ENCODE data around the gene EIF2S1.

Gene EIF2S1

DNA sequence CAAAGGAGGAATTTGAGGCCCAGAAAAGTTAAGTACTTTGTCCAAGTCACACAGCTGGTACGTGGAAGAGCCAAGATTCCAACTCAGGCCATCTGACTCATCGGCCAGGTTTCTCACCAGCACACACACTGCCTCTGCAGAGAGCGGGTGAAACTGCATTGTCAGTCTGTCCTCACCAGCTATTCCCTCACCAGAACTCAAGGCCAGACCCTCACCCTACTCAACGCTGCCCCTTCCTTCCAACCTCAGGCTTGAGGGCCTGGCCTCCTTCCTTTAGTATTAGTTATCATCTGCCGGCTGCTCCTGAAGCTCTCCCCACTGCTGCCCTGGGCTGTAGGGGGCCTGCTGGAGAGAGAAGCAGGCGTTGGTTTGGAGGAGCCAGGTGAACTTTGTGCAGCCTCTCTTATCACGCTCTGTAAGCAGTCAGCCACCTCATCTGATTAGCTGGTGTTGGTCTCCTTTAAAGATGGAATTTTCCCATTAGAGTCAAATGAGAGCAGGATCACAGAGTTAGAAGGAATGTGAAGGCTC lies 68.4 kb downstream of the EIF2S1 start:
- Histone ChIP-seq H3K9ac (ENCODE audit: low read length) (no peak overlapping the region), H2AK5ac (ENCODE audit: low read length, severe bottlenecking) (no peak overlapping the region), H2BK5ac (ENCODE audit: low read depth, low read length, poor library complexity, severe bottlenecking) (no peak overlapping the region), H4K91ac (ENCODE audit: low read length) (no peak overlapping the region), H2BK15ac (ENCODE audit: low read depth, poor library complexity, severe bottlenecking) (no peak overlapping the region), H2BK12ac (ENCODE audit: low read length in 2 of 2) (no peak overlapping the region), H3K27me3 (ENCODE audit: control insufficient read depth in 1 of 2, insufficient read depth in 1 of 2, low read length in 2 of 2) (peaks cover 3 to 36% of the 10 kb centered on the region in 2 experiments), H3K4me1 (ENCODE audit: control insufficient read depth, insufficient read depth, low read depth, low read length) (peaks cover 10% of the 10 kb centered on the region), H4K8ac (ENCODE audit: low read length) (no peak overlapping the region), H3K79me1 (replicated peaks; ENCODE audit: low read length, poor library complexity, severe bottlenecking) (no peaks in the 10 kb centered on the region), H3K4ac (ENCODE audit: low read depth in 1 of 2, low read length in 2 of 2) (no peak overlapping the region), H3K4me2 (ENCODE audit: low read length, poor library complexity, severe bottlenecking) (no peak overlapping the region), H3K36me3 (ENCODE audit: control insufficient read depth in 1 of 2, insufficient read depth in 2 of 2, low read depth in 1 of 2, low read length in 2 of 2) (no peaks in the 10 kb centered on the region), H2BK120ac (ENCODE audit: low read depth, low read length) (no peak overlapping the region), H3K9me3 (ENCODE audit: control insufficient read depth, low read length) (no peaks in the 10 kb centered on the region), H3K18ac (ENCODE audit: low read depth in 1 of 2, low read length in 2 of 2) (no peak overlapping the region), H3K23ac (ENCODE audit: low read length in 2 of 2) (no peak overlapping the region), H3K4me3 (ENCODE audit: insufficient read depth in 1 of 2, low read depth in 1 of 2, low read length in 2 of 2) (no peak overlapping the region), H3K27ac (ENCODE audit: low read length, poor library complexity, severe bottlenecking) (no peak overlapping the region), H2AFZ (ENCODE audit: low read depth, low read length) (no peak overlapping the region), H3K14ac (ENCODE audit: low read length in 2 of 2) (no peak overlapping the region)
- peak; percentile 57 for DNase-seq
- 65% methylated on average over 6 of the region's 7 CpGs for WGBS

DNA sequence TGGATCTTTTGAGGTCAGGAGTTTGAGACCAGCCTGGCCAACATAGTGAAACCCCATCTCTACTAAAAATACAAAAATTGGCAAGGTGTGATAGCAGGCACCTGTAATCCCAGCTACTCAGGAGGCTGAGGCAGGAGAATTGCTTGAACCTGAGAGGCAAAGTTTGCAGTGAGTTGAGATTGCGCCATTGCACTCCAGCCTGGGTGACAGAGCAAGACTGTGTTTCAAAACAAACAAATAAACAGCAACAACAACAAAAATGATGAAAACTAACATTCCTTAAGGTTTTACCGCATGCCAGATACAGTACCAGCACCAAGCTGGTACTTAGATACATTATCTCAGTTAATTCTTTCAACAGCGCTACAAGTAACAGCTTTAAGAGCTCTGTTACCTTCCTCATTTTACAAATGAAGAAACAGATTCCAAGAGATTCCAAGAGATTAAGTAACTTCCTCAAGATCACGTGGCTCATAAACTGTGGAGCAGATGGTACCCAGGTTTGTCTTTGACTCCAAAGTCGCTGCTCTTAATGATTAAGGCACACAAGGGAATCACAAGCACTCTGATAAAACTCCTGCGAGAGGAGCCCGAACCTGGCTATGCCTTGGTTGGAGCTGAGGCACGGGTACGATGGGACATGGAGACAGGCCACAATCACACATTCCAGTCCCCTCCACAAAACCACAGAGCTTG lies 69.5 kb downstream of the EIF2S1 start:
- no peak overlapping the region for H3K4me2 ChIP-seq (ENCODE audit: low read length, poor library complexity, severe bottlenecking)
- H3K79me1 ChIP-seq (replicated peaks; ENCODE audit: low read length, poor library complexity, severe bottlenecking): no peaks in the 10 kb centered on the region
- H2BK12ac ChIP-seq (ENCODE audit: low read length in 2 of 2): no peak overlapping the region
- no peak overlapping the region for H2AK5ac ChIP-seq (ENCODE audit: low read length, severe bottlenecking)
- H2AFZ ChIP-seq (ENCODE audit: low read depth, low read length): no peak overlapping the region
- H3K14ac ChIP-seq (ENCODE audit: low read length in 2 of 2): no peak overlapping the region
- no peak overlapping the region for H3K4me3 ChIP-seq (ENCODE audit: insufficient read depth in 1 of 2, low read depth in 1 of 2, low read length in 2 of 2)
- no peak for DNase-seq
- H3K9me3 ChIP-seq (ENCODE audit: control insufficient read depth, low read length): no peaks in the 10 kb centered on the region
- no peak overlapping the region for H3K27ac ChIP-seq (ENCODE audit: low read length, poor library complexity, severe bottlenecking)
- peaks cover 10% of the 10 kb centered on the region for H3K4me1 ChIP-seq (ENCODE audit: control insufficient read depth, insufficient read depth, low read depth, low read length)
- no peak overlapping the region for H2BK120ac ChIP-seq (ENCODE audit: low read depth, low read length)
- no peaks in the 10 kb centered on the region for H3K36me3 ChIP-seq (ENCODE audit: control insufficient read depth in 1 of 2, insufficient read depth in 2 of 2, low read depth in 1 of 2, low read length in 2 of 2)
- peaks cover 7 to 41% of the 10 kb centered on the region in 2 experiments for H3K27me3 ChIP-seq (ENCODE audit: control insufficient read depth in 1 of 2, insufficient read depth in 1 of 2, low read length in 2 of 2)
- H2BK15ac ChIP-seq (ENCODE audit: low read depth, poor library complexity, severe bottlenecking): no peak overlapping the region
- H4K8ac ChIP-seq (ENCODE audit: low read length): no peak overlapping the region
- H2BK5ac ChIP-seq (ENCODE audit: low read depth, low read length, poor library complexity, severe bottlenecking): no peak overlapping the region
- no peak overlapping the region for H4K91ac ChIP-seq (ENCODE audit: low read length)
- H3K9ac ChIP-seq (ENCODE audit: low read length): no peak overlapping the region
- H3K4ac ChIP-seq (ENCODE audit: low read depth in 1 of 2, low read length in 2 of 2): no peak overlapping the region
- H3K18ac ChIP-seq (ENCODE audit: low read depth in 1 of 2, low read length in 2 of 2): no peak overlapping the region
- no peak overlapping the region for H3K23ac ChIP-seq (ENCODE audit: low read length in 2 of 2)
- 84% methylated on average over 9 of the region's 9 CpGs for WGBS

DNA sequence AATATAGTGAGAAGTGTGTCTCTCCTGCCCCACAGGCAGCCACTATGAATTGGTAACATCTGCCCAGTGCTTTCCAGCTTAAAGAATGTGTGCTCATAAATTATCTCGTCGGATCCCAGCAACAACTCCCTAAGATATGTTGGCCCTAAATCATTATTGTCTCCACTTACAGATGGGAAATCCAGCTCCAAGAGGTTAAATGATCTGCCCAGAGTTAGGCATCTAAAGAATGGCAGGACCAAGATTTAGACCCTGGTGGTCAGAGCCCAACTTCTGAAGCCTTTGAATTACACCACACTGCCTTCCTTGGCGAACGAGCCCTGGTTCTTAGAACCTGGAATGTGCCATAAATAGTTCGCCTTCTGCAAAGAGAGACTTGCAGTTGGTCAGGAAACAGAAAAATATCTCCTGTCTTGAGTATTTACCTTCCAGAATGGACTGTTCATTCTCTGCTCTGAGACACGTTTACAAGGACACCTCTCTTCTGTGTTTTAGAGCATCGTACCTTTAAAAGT lies 72.0 kb downstream of the EIF2S1 start:
- Histone ChIP-seq H3K23ac (ENCODE audit: low read length in 2 of 2) (no peak overlapping the region), H3K14ac (ENCODE audit: low read length in 2 of 2) (no peak overlapping the region), H2BK5ac (ENCODE audit: low read depth, low read length, poor library complexity, severe bottlenecking) (no peak overlapping the region), H3K36me3 (ENCODE audit: control insufficient read depth in 1 of 2, insufficient read depth in 2 of 2, low read depth in 1 of 2, low read length in 2 of 2) (no peaks in the 10 kb centered on the region), H3K9ac (ENCODE audit: low read length) (no peak overlapping the region), H3K9me3 (ENCODE audit: control insufficient read depth, low read length) (no peaks in the 10 kb centered on the region), H3K79me1 (replicated peaks; ENCODE audit: low read length, poor library complexity, severe bottlenecking) (no peaks in the 10 kb centered on the region), H3K18ac (ENCODE audit: low read depth in 1 of 2, low read length in 2 of 2) (no peak overlapping the region), H2BK15ac (ENCODE audit: low read depth, poor library complexity, severe bottlenecking) (no peak overlapping the region), H3K4me1 (ENCODE audit: control insufficient read depth, insufficient read depth, low read depth, low read length) (peaks cover 8% of the 10 kb centered on the region), H3K27me3 (ENCODE audit: control insufficient read depth in 1 of 2, insufficient read depth in 1 of 2, low read length in 2 of 2) (peaks cover 21 to 44% of the 10 kb centered on the region in 2 experiments), H3K4ac (ENCODE audit: low read depth in 1 of 2, low read length in 2 of 2) (no peak overlapping the region), H2AFZ (ENCODE audit: low read depth, low read length) (no peak overlapping the region), H2BK12ac (ENCODE audit: low read length in 2 of 2) (no peak overlapping the region), H3K4me3 (ENCODE audit: insufficient read depth in 1 of 2, low read depth in 1 of 2, low read length in 2 of 2) (no peak overlapping the region), H2AK5ac (ENCODE audit: low read length, severe bottlenecking) (no peak overlapping the region), H4K91ac (ENCODE audit: low read length) (no peak overlapping the region), H2BK120ac (ENCODE audit: low read depth, low read length) (no peak overlapping the region), H4K8ac (ENCODE audit: low read length) (no peak overlapping the region), H3K27ac (ENCODE audit: low read length, poor library complexity, severe bottlenecking) (no peak overlapping the region), H3K4me2 (ENCODE audit: low read length, poor library complexity, severe bottlenecking) (no peak overlapping the region)
- no peak for DNase-seq
- WGBS: 31% methylated on average over 7 of the region's 7 CpGs

DNA sequence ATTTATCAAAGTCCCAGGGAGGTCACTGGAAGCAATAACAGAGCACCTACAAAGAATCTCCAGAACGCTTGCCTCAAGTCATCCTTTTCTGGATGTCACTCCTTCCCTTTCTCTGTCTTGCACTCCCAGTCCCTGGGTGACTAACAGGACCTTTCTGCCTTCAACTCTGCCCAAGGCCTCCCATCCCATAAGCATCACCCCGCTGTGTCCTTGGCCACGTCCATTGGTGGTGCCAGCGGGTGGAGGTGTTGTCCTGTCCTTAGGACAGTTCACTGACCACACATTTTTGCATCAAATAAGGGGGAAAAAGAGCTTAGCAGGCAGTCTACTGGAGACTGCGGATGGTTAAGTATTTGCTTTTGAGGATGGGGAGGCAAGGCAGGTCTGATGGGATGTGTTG lies 75.5 kb downstream of the EIF2S1 start:
- Histone ChIP-seq H2BK15ac (ENCODE audit: low read depth, poor library complexity, severe bottlenecking) (no peak overlapping the region), H3K14ac (ENCODE audit: low read length in 2 of 2) (no peak overlapping the region), H3K79me1 (replicated peaks; ENCODE audit: low read length, poor library complexity, severe bottlenecking) (no peaks in the 10 kb centered on the region), H3K4ac (ENCODE audit: low read depth in 1 of 2, low read length in 2 of 2) (no peak overlapping the region), H3K18ac (ENCODE audit: low read depth in 1 of 2, low read length in 2 of 2) (no peak overlapping the region), H3K4me1 (ENCODE audit: control insufficient read depth, insufficient read depth, low read depth, low read length) (no peaks in the 10 kb centered on the region), H2AFZ (ENCODE audit: low read depth, low read length) (no peak overlapping the region), H4K91ac (ENCODE audit: low read length) (no peak overlapping the region), H3K23ac (ENCODE audit: low read length in 2 of 2) (no peak overlapping the region), H3K27ac (ENCODE audit: low read length, poor library complexity, severe bottlenecking) (no peak overlapping the region), H3K4me2 (ENCODE audit: low read length, poor library complexity, severe bottlenecking) (no peak overlapping the region), H3K9me3 (ENCODE audit: control insufficient read depth, low read length) (no peaks in the 10 kb centered on the region), H3K36me3 (ENCODE audit: control insufficient read depth in 1 of 2, insufficient read depth in 2 of 2, low read depth in 1 of 2, low read length in 2 of 2) (no peaks in the 10 kb centered on the region), H3K9ac (ENCODE audit: low read length) (no peak overlapping the region), H2BK12ac (ENCODE audit: low read length in 2 of 2) (no peak overlapping the region), H2AK5ac (ENCODE audit: low read length, severe bottlenecking) (no peak overlapping the region), H3K4me3 (ENCODE audit: insufficient read depth in 1 of 2, low read depth in 1 of 2, low read length in 2 of 2) (no peak overlapping the region), H2BK120ac (ENCODE audit: low read depth, low read length) (no peak overlapping the region), H2BK5ac (ENCODE audit: low read depth, low read length, poor library complexity, severe bottlenecking) (no peak overlapping the region), H3K27me3 (ENCODE audit: control insufficient read depth in 1 of 2, insufficient read depth in 1 of 2, low read length in 2 of 2) (peaks cover 34 to 67% of the 10 kb centered on the region in 2 experiments), H4K8ac (ENCODE audit: low read length) (no peak overlapping the region)
- DNase-seq: no peak
- 82% methylated on average over 5 of the region's 5 CpGs for WGBS

Measured in mesenchymal stem cell (in vitro differentiated cells and primary cell).